H1 (cell line): ENCODE results near the gene PPP1R13B. TPM values are rescaled to one million over a fixed set of nuclear protein-coding genes. Genes with fewer than 3 reads are reported as not detected.

ENCODE experiments used
- CTCF ChIA-PET: fragments of 300-600 bp; sonication (Branson Sonifier 250); formaldehyde crosslinking; loops from one replicate; lab custom pipeline; 2021; ENCODE audit not compliant: partially characterized antibody; lab: Charles Lee
- POLR2A ChIA-PET: fragments of 300-600 bp; sonication (Branson Sonifier 250); formaldehyde crosslinking; loops from one replicate; lab custom pipeline; 2021; ENCODE audit warnings: inconsistent platforms; ENCODE audit not compliant: partially characterized antibody; lab: Charles Lee
- DNase-seq, 2 experiments: peaks; one replicate each; pipeline versions ENCODE4 v3.0.0 to v3.0.0-alpha.2; 2010 to 2022; ENCODE audit warnings: low spot score in 2 of 2, low read depth in 1 of 2, mixed read lengths in 1 of 2
- FAIRE-seq: peaks from 2 replicates; lab custom pipeline; 2011; peaks lifted over from hg19 to GRCh38; lab: Jason Lieb, UNC
- H2AFZ ChIP-seq: 2 replicates; pipeline ENCODE4 v1.8.1; 2012; ENCODE audit warnings: low read length, inconsistent platforms
- H2AK5ac ChIP-seq: 2 replicates; pipeline ENCODE4 v1.6.1; 2013; ENCODE audit warnings: low read depth, low read length
- H2BK120ac ChIP-seq: replicated peaks from 2 replicates; pipeline ENCODE3; 2013; ENCODE audit warnings: low read depth, low read length, inconsistent platforms
- H2BK12ac ChIP-seq: 2 replicates; pipeline ENCODE4 v1.6.1; 2013; ENCODE audit warnings: low read depth, low read length
- H2BK15ac ChIP-seq: 2 replicates; pipeline ENCODE4 v1.6.1; 2013; ENCODE audit warnings: low read length
- H2BK20ac ChIP-seq: 2 replicates; pipeline ENCODE4 v1.6.1; 2013; ENCODE audit warnings: low read length
- H2BK5ac ChIP-seq: 2 replicates; pipeline ENCODE4 v1.6.1; 2013; ENCODE audit warnings: low read depth, low read length
- H3K14ac ChIP-seq: 2 replicates; pipeline ENCODE4 v1.6.1; 2013; ENCODE audit warnings: inconsistent platforms; ENCODE audit not compliant: insufficient read length
- H3K18ac ChIP-seq: 2 replicates; pipeline ENCODE4 v1.6.1; 2013; ENCODE audit warnings: low read length; ENCODE audit errors: extremely low read depth
- H3K23ac ChIP-seq: 2 replicates; pipeline ENCODE4 v1.6.1; 2013; ENCODE audit warnings: inconsistent platforms; ENCODE audit not compliant: insufficient read length
- H3K23me2 ChIP-seq: 2 replicates; pipeline ENCODE4 v1.6.1; 2013; ENCODE audit warnings: low read depth, low read length
- H3K27ac ChIP-seq: 2 replicates; pipeline ENCODE4 v1.6.1; 2011; ENCODE audit warnings: low read depth, low read length, inconsistent platforms
- H3K27me3 ChIP-seq, 4 experiments: replicated peaks in 1 of 4; 1 replicate in 1 of 4; 2 replicates in 3 of 4; pipeline versions ENCODE4 v1.6.1 to v1.8.1; 2011 to 2013; ENCODE audit warnings: low read length in 3 of 4, mild to moderate bottlenecking in 3 of 4, inconsistent platforms in 2 of 4, mixed read lengths in 2 of 4, moderate library complexity in 1 of 4; ENCODE audit not compliant: control insufficient read depth in 3 of 4, insufficient read depth in 3 of 4; ENCODE audit errors: extremely low read depth in 1 of 4
- H3K36me3 ChIP-seq, 4 experiments: 2 replicates each; pipeline versions ENCODE4 v1.6.1 to v1.8.1; 2011 to 2013; ENCODE audit warnings: mild to moderate bottlenecking in 4 of 4, low read length in 3 of 4, moderate library complexity in 2 of 4, control low read depth in 1 of 4, inconsistent platforms in 1 of 4; ENCODE audit not compliant: insufficient read depth in 4 of 4, control insufficient read depth in 2 of 4
- H3K4ac ChIP-seq: replicated peaks from 2 replicates; pipeline ENCODE3; 2013; ENCODE audit warnings: low read length, low read depth, mixed read lengths, inconsistent platforms; ENCODE audit not compliant: insufficient read length
- H3K4me1 ChIP-seq, 4 experiments: replicated peaks in 1 of 4; 1 replicate in 1 of 4; 2 replicates in 3 of 4; pipeline versions ENCODE4 v1.6.1 to v1.8.1; 2011 to 2013; ENCODE audit warnings: low read length in 3 of 4, inconsistent platforms in 2 of 4, mixed read lengths in 1 of 4; ENCODE audit not compliant: insufficient read depth in 4 of 4, control insufficient read depth in 3 of 4
- H3K4me2 ChIP-seq, 2 experiments: 2 replicates each; pipeline versions ENCODE4 v1.6.1 to v1.8.1; 2011 to 2013; ENCODE audit warnings: low read depth in 2 of 2, low read length in 2 of 2, control low read depth in 1 of 2, inconsistent platforms in 1 of 2, mild to moderate bottlenecking in 1 of 2; ENCODE audit not compliant: insufficient read depth in 1 of 2
- H3K4me3 ChIP-seq, 4 experiments: fragments of 200-600, 300-600 bp in 1 of 4; sonication (generic), shearing (Covaris generic), sonication (Bioruptor Twin) in 1 of 4; 2 replicates each; pipeline versions ENCODE4 v1.5.1 to v1.8.1; 2011 to 2016; ENCODE audit warnings: low read length in 4 of 4, low read depth in 3 of 4, control low read depth in 2 of 4, inconsistent platforms in 2 of 4, mild to moderate bottlenecking in 2 of 4, mixed read lengths in 1 of 4, moderate library complexity in 1 of 4; ENCODE audit not compliant: insufficient read depth in 2 of 4; ENCODE audit errors: extremely low read depth in 1 of 4
- H3K56ac ChIP-seq: replicated peaks from 2 replicates; pipeline ENCODE3; 2013; ENCODE audit warnings: low read depth, mild to moderate bottlenecking, mixed read lengths, low read length, inconsistent platforms; ENCODE audit not compliant: insufficient read length
- H3K79me1 ChIP-seq: 2 replicates; pipeline ENCODE4 v1.6.1; 2013; ENCODE audit warnings: low read depth, low read length, control low read depth
- H3K79me2 ChIP-seq, 2 experiments: 2 replicates each; pipeline versions ENCODE4 v1.6.1 to v1.8.1; 2012 to 2013; ENCODE audit warnings: low read length in 2 of 2, mild to moderate bottlenecking in 2 of 2, inconsistent platforms in 1 of 2; ENCODE audit not compliant: insufficient read depth in 2 of 2, control insufficient read depth in 1 of 2
- H3K9ac ChIP-seq, 4 experiments: replicated peaks in 1 of 4; 1 replicate in 1 of 4; 2 replicates in 3 of 4; pipeline versions ENCODE4 v1.6.1 to v1.8.1; 2011 to 2013; ENCODE audit warnings: low read depth in 3 of 4, low read length in 3 of 4, control low read depth in 2 of 4, mild to moderate bottlenecking in 2 of 4, moderate library complexity in 2 of 4, inconsistent platforms in 1 of 4; ENCODE audit errors: extremely low read depth in 1 of 4
- H3K9me3 ChIP-seq, 2 experiments: 2 replicates each; pipeline versions ENCODE4 v1.6.1 to v1.8.1; 2012 to 2013; ENCODE audit warnings: mild to moderate bottlenecking in 2 of 2, moderate library complexity in 2 of 2, control low read depth in 1 of 2, inconsistent platforms in 1 of 2, low read depth in 1 of 2, low read length in 1 of 2, mixed read lengths in 1 of 2; ENCODE audit not compliant: insufficient read depth in 2 of 2
- H4K20me1 ChIP-seq, 2 experiments: replicated peaks in 1 of 2; 2 replicates each; pipeline versions ENCODE3 to v1.8.1; 2011 to 2013; ENCODE audit warnings: inconsistent platforms in 2 of 2, low read length in 2 of 2, mild to moderate bottlenecking in 1 of 2; ENCODE audit not compliant: insufficient read depth in 2 of 2, control insufficient read depth in 1 of 2
- H4K5ac ChIP-seq: 2 replicates; pipeline ENCODE4 v1.6.1; 2013; ENCODE audit warnings: low read length, low read depth, mixed read lengths, inconsistent platforms; ENCODE audit not compliant: insufficient read length
- H4K8ac ChIP-seq: 2 replicates; pipeline ENCODE4 v1.8.0; 2013; ENCODE audit warnings: mild to moderate bottlenecking, moderate library complexity, low read length, inconsistent platforms; ENCODE audit not compliant: insufficient read depth; ENCODE audit errors: extremely low read depth
- H4K91ac ChIP-seq: replicated peaks from 2 replicates; pipeline ENCODE3; 2013; ENCODE audit warnings: low read length, mixed read lengths, inconsistent platforms; ENCODE audit not compliant: insufficient read length
- CBX5 ChIP-seq: fragments of 300-800, 300-1000 bp; sonication (generic); IDR thresholded peaks from 2 replicates; pipeline ENCODE4 v1.7.1; 2016; ENCODE audit warnings: antibody characterized with exemption, low read length, low read depth
- CBX8 ChIP-seq: fragments of 300-800, 300-1000 bp; sonication (generic); IDR thresholded peaks from 2 replicates; pipeline ENCODE4 v1.7.1; 2016; ENCODE audit warnings: low read depth, low read length, borderline replicate concordance
- EP300 ChIP-seq, 2 experiments: IDR thresholded peaks; 1 replicate in 1 of 2; 2 replicates in 1 of 2; pipeline ENCODE4 v1.6.1; 2011 to 2012; ENCODE audit warnings: low read depth in 2 of 2, low read length in 2 of 2, mild to moderate bottlenecking in 2 of 2, borderline replicate concordance in 1 of 2, inconsistent platforms in 1 of 2, moderate library complexity in 1 of 2
- JUN ChIP-seq: IDR thresholded peaks from 2 replicates; pipeline ENCODE4 v1.6.1; 2011; ENCODE audit warnings: low read depth, mild to moderate bottlenecking, improper control_type of control experiment, low read length
- JUND ChIP-seq: IDR thresholded peaks from 2 replicates; pipeline ENCODE4 v1.6.1; 2011; ENCODE audit warnings: mild to moderate bottlenecking, improper control_type of control experiment, low read length
- KDM1A ChIP-seq: fragments of 200-600, 300-600 bp; sonication (generic); IDR thresholded peaks from 2 replicates; pipeline ENCODE4 v1.7.1; 2016; ENCODE audit warnings: mild to moderate bottlenecking, low read length, borderline replicate concordance
- KDM4A ChIP-seq: IDR thresholded peaks from one replicate; pipeline ENCODE4 v1.7.1; 2012; ENCODE audit warnings: low read depth, mild to moderate bottlenecking, moderate library complexity, low read length, inconsistent platforms; ENCODE audit not compliant: severe bottlenecking
- RNF2 ChIP-seq: fragments of 200-900, 300-1000 bp; sonication (generic); IDR thresholded peaks from 2 replicates; pipeline ENCODE4 v1.7.1; 2016; ENCODE audit warnings: borderline replicate concordance, low read depth, mild to moderate bottlenecking, antibody characterized with exemption, low read length; ENCODE audit not compliant: poor library complexity, severe bottlenecking; ENCODE audit errors: missing control alignments
- RXRA ChIP-seq: IDR thresholded peaks from 2 replicates; pipeline ENCODE4 v1.6.1; 2011; ENCODE audit warnings: low read depth, mild to moderate bottlenecking, low read length, moderate library complexity; ENCODE audit not compliant: insufficient read depth
- YY1 ChIP-seq: IDR thresholded peaks from 2 replicates; pipeline ENCODE4 v1.6.1; 2011; ENCODE audit warnings: low read depth, mild to moderate bottlenecking, low read length
- WGBS, 2 experiments: shearing (Covaris generic) in 1 of 2; methylation state at CpG; one replicate each; pipeline versions ENCODE4 v1.1.6 to v1.1.7; 2013 to 2015; ENCODE audit warnings: low lambda C conversion rate in 2 of 2, mixed read lengths in 2 of 2, inconsistent platforms in 1 of 2, low coverage in 1 of 2, missing lambda C conversion rate in 1 of 2; ENCODE audit not compliant: insufficient replicate concordance in 2 of 2, insufficient coverage in 1 of 2, insufficient read length in 1 of 2; ENCODE audit errors: extremely low coverage in 1 of 2, missing lambda C conversion rate in 1 of 2; 5-methylcytosine and 5-hydroxymethylcytosine counted together
- polyA plus RNA-seq, 7 experiments: library from polyadenylated mRNA; depleted of rRNA in 3 of 7; stranded (reverse) in 5 of 7; unstranded in 2 of 7; fragments of >200 nt in 5 of 7; fragments of 200-250 nt in 2 of 7; gene quantifications; 1 replicate in 5 of 7; 2 replicates in 1 of 7; 4 replicates in 1 of 7; pipeline versions ENCODE4 v1.2.1 to v1.2.3, GENCODE V29; 2011 to 2013; ENCODE audit warnings: missing spikeins in 2 of 7, mixed read lengths in 2 of 7
- total RNA-seq: library from RNA; stranded (reverse); fragmentation: NEBNext Ultra II Directional; extraction: Animal tissue kit (Norgen Biotek cat#: 25700); gene quantifications from 2 replicates; pipeline ENCODE4 v1.2.1, GENCODE V29; 2021
- TF ChIP-seq, protein P1 (sequence below): IDR thresholded peaks from 2 replicates; pipeline ENCODE4 v1.6.1; 2011; ENCODE audit warnings: low read depth, mild to moderate bottlenecking, low read length; ENCODE audit not compliant: insufficient read depth

The PPP1R13B gene
- total and polyA plus RNA-seq, 2 of the 8 experiments (the other 6 are each of a cell fraction or from before 2014, with no cell fraction given), result 2.6 to 8.9 TPM

DNA sequence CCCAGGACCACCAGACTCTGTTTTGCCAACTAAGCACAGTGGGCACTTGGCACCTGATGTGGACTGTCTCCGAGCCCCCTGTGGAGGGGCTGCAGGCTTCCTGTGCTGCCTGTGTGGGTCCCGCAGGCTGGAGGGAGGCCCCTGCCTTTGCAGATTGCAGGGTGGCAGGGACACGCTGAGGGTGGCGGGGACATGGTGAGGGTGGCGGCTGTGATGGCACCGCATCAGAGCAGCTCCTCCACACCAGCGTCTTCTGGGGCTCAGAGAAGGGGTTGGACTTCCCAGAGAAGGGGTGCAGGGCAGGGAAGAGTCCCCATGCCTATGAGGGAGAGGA is 123.7 kb downstream of the PPP1R13B start:
- H3K27me3 ChIP-seq, result no peaks in the 10 kb centered on the region
- H3K9me3 ChIP-seq, result no peaks in the 10 kb centered on the region
- no peak for DNase-seq
- ChIA-PET CTCF (interaction anchor here (0.9 to 1.8 kb wide), 3 partner anchors 12 to 177 kb away, joined by 3 to 5 read pairs (median 3); no protein-coding TSS in a partner anchor), POLR2A (interaction anchor here (1.5 kb wide), 2 partner anchors 17 to 19 kb away, joined by 3 read pairs; no protein-coding TSS in a partner anchor)
- no peak overlapping the region for H3K56ac ChIP-seq
- WGBS, 2 experiments, result 88% methylated on average over 7 of the region's 7 CpGs; no CpG with 5 or more reads in 1 of the 2 experiments
- TF ChIP-seq JUN (no peak), JUND (no peak), RXRA (no peak), CBX5 (no peak), CBX8 (no peak), EP300 (IDR thresholded peaks at IDR 0.05; ENCODE audit: borderline replicate concordance in 1 of 2, low read depth in 2 of 2, low read length in 2 of 2) (no peak), YY1 (no peak), RNF2 (no peak), KDM4A (no peak), KDM1A (no peak)
- TF ChIP-seq, protein P1, sequence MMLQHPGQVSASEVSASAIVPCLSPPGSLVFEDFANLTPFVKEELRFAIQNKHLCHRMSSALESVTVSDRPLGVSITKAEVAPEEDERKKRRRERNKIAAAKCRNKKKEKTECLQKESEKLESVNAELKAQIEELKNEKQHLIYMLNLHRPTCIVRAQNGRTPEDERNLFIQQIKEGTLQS, result no peak
- H2BK12ac ChIP-seq, result no peak overlapping the region
- peaks cover 0 to 3% (median 0%) of the 10 kb centered on the region in 4 experiments; a peak in 1 of 7 replicates for H3K4me1 ChIP-seq
- no peak overlapping the region for H3K4me3 ChIP-seq
- peaks cover 19% of the 10 kb centered on the region for H3K79me1 ChIP-seq
- no peaks in the 10 kb centered on the region for H3K23me2 ChIP-seq
- no peak for FAIRE-seq
- no peak overlapping the region for H2BK15ac ChIP-seq
- H3K36me3 ChIP-seq, result peaks cover 2 to 6% (median 3%) of the 10 kb centered on the region in 4 experiments; a peak in 4 of 8 replicates
- no peak overlapping the region for H4K8ac ChIP-seq
- H3K9ac ChIP-seq, result no peak overlapping the region
- no peak overlapping the region for H3K23ac ChIP-seq
- H2BK20ac ChIP-seq, result no peak overlapping the region
- no peak overlapping the region for H4K5ac ChIP-seq
- no peak overlapping the region for H4K91ac ChIP-seq
- no peak overlapping the region for H3K14ac ChIP-seq
- no peak overlapping the region for H2AFZ ChIP-seq
- no peak overlapping the region for H3K27ac ChIP-seq
- H2BK5ac ChIP-seq, result no peak overlapping the region
- H4K20me1 ChIP-seq, result peaks cover 15 to 23% of the 10 kb centered on the region in 2 experiments
- H3K79me2 ChIP-seq, result peaks cover 0 to 53% of the 10 kb centered on the region in 2 experiments; a peak in 2 of 4 replicates
- no peak overlapping the region for H2BK120ac ChIP-seq
- no peak overlapping the region for H2AK5ac ChIP-seq
- no peak overlapping the region for H3K18ac ChIP-seq
- H3K4me2 ChIP-seq, result no peak overlapping the region
- H3K4ac ChIP-seq, result no peak overlapping the region
